Liver (tissue), 9 donors: ENCODE results near the gene ZNF718. TPM values are rescaled to one million over a fixed set of nuclear protein-coding genes. Genes with fewer than 3 reads are reported as not detected.

ENCODE experiments used
- DNase-seq: peaks from one replicate; pipeline ENCODE4 v3.0.0-alpha.2; 2017; ENCODE audit warnings: low spot score
- H3K27ac ChIP-seq, 2 donors: one replicate each; pipeline ENCODE4 v1.7.0; 2013; ENCODE audit warnings: inconsistent platforms in 2 of 2, low read length in 2 of 2, control low read depth in 1 of 2, low read depth in 1 of 2, mild to moderate bottlenecking in 1 of 2
- H3K27me3 ChIP-seq, 4 donors: one replicate each; pipeline versions ENCODE4 v1.6.1 to v1.7.0; 2013; ENCODE audit warnings: low read length in 3 of 4, inconsistent platforms in 1 of 4, mild to moderate bottlenecking in 1 of 4, moderate library complexity in 1 of 4; ENCODE audit not compliant: control insufficient read depth in 4 of 4, insufficient read depth in 4 of 4
- H3K36me3 ChIP-seq, 4 donors: one replicate each; pipeline versions ENCODE4 v1.6.1 to v1.7.0; 2013; ENCODE audit warnings: low read length in 3 of 4, mild to moderate bottlenecking in 3 of 4, low read depth in 1 of 4, moderate library complexity in 1 of 4; ENCODE audit not compliant: control insufficient read depth in 4 of 4, insufficient read depth in 3 of 4
- H3K4me1 ChIP-seq, 4 donors: one replicate each; pipeline versions ENCODE4 v1.6.1 to v1.7.0; 2013; ENCODE audit warnings: low read length in 3 of 4, mild to moderate bottlenecking in 3 of 4, moderate library complexity in 1 of 4; ENCODE audit not compliant: control insufficient read depth in 4 of 4, insufficient read depth in 4 of 4
- H3K4me3 ChIP-seq, 3 donors: one replicate each; pipeline versions ENCODE4 v1.6.1 to v1.7.0; 2013; ENCODE audit warnings: low read length in 3 of 3, control low read depth in 1 of 3, low read depth in 1 of 3, mild to moderate bottlenecking in 1 of 3
- H3K9ac ChIP-seq, 2 donors: one replicate each; pipeline ENCODE4 v1.7.0; 2013; ENCODE audit warnings: low read length in 2 of 2, mild to moderate bottlenecking in 2 of 2, moderate library complexity in 2 of 2, control low read depth in 1 of 2, low read depth in 1 of 2
- H3K9me3 ChIP-seq, 4 donors: one replicate each; pipeline versions ENCODE4 v1.6.1 to v1.7.0; 2013; ENCODE audit warnings: low read length in 3 of 4; ENCODE audit not compliant: control insufficient read depth in 4 of 4
- EGR1 ChIP-seq, 2 donors: IDR thresholded peaks; 2 replicates each; pipeline ENCODE4 v1.6.1; 2016 to 2018; ENCODE audit warnings: antibody characterized with exemption in 2 of 2, low read depth in 2 of 2
- FOXA1 ChIP-seq: IDR thresholded peaks from 2 replicates; pipeline ENCODE4 v1.6.1; 2016; ENCODE audit warnings: antibody characterized with exemption
- FOXA2 ChIP-seq: IDR thresholded peaks from 2 replicates; pipeline ENCODE4 v1.6.1; 2016; ENCODE audit warnings: antibody characterized with exemption
- GABPA ChIP-seq, 2 donors: IDR thresholded peaks in 1 of 2; conservative IDR thresholded peaks in 1 of 2; 2 replicates each; pipeline ENCODE4 v1.6.1; 2016; ENCODE audit warnings: antibody characterized with exemption in 2 of 2, mild to moderate bottlenecking in 1 of 2, moderate library complexity in 1 of 2
- HNF4A ChIP-seq, 2 donors: conservative IDR thresholded peaks; 2 replicates each; pipeline ENCODE4 v1.6.1; 2016; ENCODE audit warnings: antibody characterized with exemption in 2 of 2, mild to moderate bottlenecking in 2 of 2
- HNF4G ChIP-seq: IDR thresholded peaks from 2 replicates; pipeline ENCODE4 v1.6.1; 2016; ENCODE audit warnings: antibody characterized with exemption
- JUND ChIP-seq, 2 donors: IDR thresholded peaks; 2 replicates each; pipeline ENCODE4 v1.6.1; 2016; ENCODE audit warnings: antibody characterized with exemption in 2 of 2
- MAX ChIP-seq: IDR thresholded peaks from 2 replicates; pipeline ENCODE4 v1.6.1; 2016; ENCODE audit warnings: antibody characterized with exemption
- NR2F2 ChIP-seq: IDR thresholded peaks from 2 replicates; pipeline ENCODE4 v1.6.1; 2016; ENCODE audit warnings: antibody characterized with exemption
- RAD21 ChIP-seq, 2 donors: IDR thresholded peaks; 2 replicates each; pipeline ENCODE4 v1.6.1; 2016; ENCODE audit warnings: antibody characterized with exemption in 2 of 2, mild to moderate bottlenecking in 2 of 2
- REST ChIP-seq: IDR thresholded peaks from 2 replicates; pipeline ENCODE4 v1.6.1; 2016; ENCODE audit warnings: antibody characterized with exemption, mild to moderate bottlenecking
- RXRA ChIP-seq, 2 donors: IDR thresholded peaks; 2 replicates each; pipeline ENCODE4 v1.6.1; 2017 to 2018; ENCODE audit warnings: antibody characterized with exemption in 2 of 2, mild to moderate bottlenecking in 1 of 2
- SP1 ChIP-seq: IDR thresholded peaks from 2 replicates; pipeline ENCODE4 v1.6.1; 2018; ENCODE audit warnings: antibody characterized with exemption, mild to moderate bottlenecking
- TAF1 ChIP-seq: conservative IDR thresholded peaks from 2 replicates; pipeline ENCODE4 v1.6.1; 2016; ENCODE audit warnings: antibody characterized with exemption, mild to moderate bottlenecking
- YY1 ChIP-seq: IDR thresholded peaks from 2 replicates; pipeline ENCODE4 v1.6.1; 2016; ENCODE audit warnings: antibody characterized with exemption, mild to moderate bottlenecking
- ZBTB33 ChIP-seq: IDR thresholded peaks from 2 replicates; pipeline ENCODE4 v1.6.1; 2016; ENCODE audit warnings: antibody characterized with exemption
- WGBS: extraction: QIAGEN DNeasy Blood & Tissue Kit; methylation state at CpG from one replicate; pipeline ENCODE4 v1.1.7; 2013; 5-methylcytosine and 5-hydroxymethylcytosine counted together
- polyA plus RNA-seq, 2 donors: library from polyadenylated mRNA; stranded (reverse) in 1 of 2; unstranded in 1 of 2; fragments of 200-250 nt in 1 of 2; fragments of >200 nt in 1 of 2; fragmentation: Nextera tagmentation in 1 of 2; extraction: Ambion mirVana in 1 of 2; gene quantifications; one replicate each; pipeline versions ENCODE4 v1.2.1 to v1.2.3, GENCODE V29; 2013 to 2015
- total RNA-seq, 2 donors: library from RNA; depleted of rRNA; stranded (reverse); fragments of >200 nt; gene quantifications; one replicate each; pipeline ENCODE4 v1.2.3, GENCODE V29; 2014
- TF ChIP-seq, protein P1 (sequence below): IDR thresholded peaks from 2 replicates; pipeline ENCODE4 v1.6.1; 2016; ENCODE audit warnings: antibody characterized with exemption
- TF ChIP-seq, protein P2 (sequence below): fragments of 150-350 bp; IDR thresholded peaks from 2 replicates; pipeline ENCODE4 v1.5.1; 2017; ENCODE audit warnings: improper control_type of control experiment, low read depth, low read length; ENCODE audit not compliant: missing input control
- donor health status: healthy.
- donor health status: healthy.
- donor health status: healthy.
- donor health status: healthy.
- donor health status: healthy.

Gene ZNF718
- total and polyA plus RNA-seq, 4 donors: 0.50 to 6.5 (median 2.4) TPM

- Histone ChIP-seq H3K4me1 (no peaks in the 10 kb centered on the region), H3K36me3 (peaks cover 8 to 66% (median 59%) of the 10 kb centered on the region in 4 donors), H3K9me3 (peaks cover 28 to 74% (median 37%) of the 10 kb centered on the region in 4 donors), H3K27me3 (no peaks in the 10 kb centered on the region), H3K27ac (no peak overlapping the region), H3K9ac (no peak overlapping the region), H3K4me3 (no peak overlapping the region)
- 79% methylated on average over 3 of the region's 3 CpGs for WGBS
- TF ChIP-seq HNF4G (no peak), MAX (no peak), SP1 (no peak), NR2F2 (no peak), RXRA (IDR thresholded peaks at IDR 0.05) (no peak), REST (no peak), HNF4A (conservative IDR thresholded peaks at IDR 0.05) (no peak), JUND (IDR thresholded peaks at IDR 0.05) (no peak), ZBTB33 (no peak), GABPA (IDR thresholded peaks at IDR 0.05 in 1 of 2, conservative IDR thresholded peaks at IDR 0.05 in 1 of 2) (no peak), TAF1 (no peak), FOXA1 (no peak), YY1 (no peak), RAD21 (IDR thresholded peaks at IDR 0.05) (no peak), FOXA2 (no peak)
- TF ChIP-seq, protein P1, sequence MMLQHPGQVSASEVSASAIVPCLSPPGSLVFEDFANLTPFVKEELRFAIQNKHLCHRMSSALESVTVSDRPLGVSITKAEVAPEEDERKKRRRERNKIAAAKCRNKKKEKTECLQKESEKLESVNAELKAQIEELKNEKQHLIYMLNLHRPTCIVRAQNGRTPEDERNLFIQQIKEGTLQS: no peak
- TF ChIP-seq, protein P2, sequence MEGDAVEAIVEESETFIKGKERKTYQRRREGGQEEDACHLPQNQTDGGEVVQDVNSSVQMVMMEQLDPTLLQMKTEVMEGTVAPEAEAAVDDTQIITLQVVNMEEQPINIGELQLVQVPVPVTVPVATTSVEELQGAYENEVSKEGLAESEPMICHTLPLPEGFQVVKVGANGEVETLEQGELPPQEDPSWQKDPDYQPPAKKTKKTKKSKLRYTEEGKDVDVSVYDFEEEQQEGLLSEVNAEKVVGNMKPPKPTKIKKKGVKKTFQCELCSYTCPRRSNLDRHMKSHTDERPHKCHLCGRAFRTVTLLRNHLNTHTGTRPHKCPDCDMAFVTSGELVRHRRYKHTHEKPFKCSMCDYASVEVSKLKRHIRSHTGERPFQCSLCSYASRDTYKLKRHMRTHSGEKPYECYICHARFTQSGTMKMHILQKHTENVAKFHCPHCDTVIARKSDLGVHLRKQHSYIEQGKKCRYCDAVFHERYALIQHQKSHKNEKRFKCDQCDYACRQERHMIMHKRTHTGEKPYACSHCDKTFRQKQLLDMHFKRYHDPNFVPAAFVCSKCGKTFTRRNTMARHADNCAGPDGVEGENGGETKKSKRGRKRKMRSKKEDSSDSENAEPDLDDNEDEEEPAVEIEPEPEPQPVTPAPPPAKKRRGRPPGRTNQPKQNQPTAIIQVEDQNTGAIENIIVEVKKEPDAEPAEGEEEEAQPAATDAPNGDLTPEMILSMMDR: no peak
- no peak for DNase-seq
Observed at GRCh38 chr4:138935-139334, 14.6 kb downstream of the ZNF718 start.

- Histone ChIP-seq H3K4me1 (no peaks in the 10 kb centered on the region), H3K27ac (no peak overlapping the region), H3K9ac (no peak overlapping the region), H3K9me3 (peaks cover 28 to 77% (median 38%) of the 10 kb centered on the region in 4 donors), H3K4me3 (peak overlapping the region in 2 of 3 donors; percentile 11 to 51), H3K27me3 (no peaks in the 10 kb centered on the region), H3K36me3 (peaks cover 8 to 60% (median 56%) of the 10 kb centered on the region in 4 donors)
- WGBS: 97% methylated on average over 8 of the region's 8 CpGs
- no peak for DNase-seq
- TF ChIP-seq FOXA1: no peak
- no peak for TF ChIP-seq FOXA2
- no peak for TF ChIP-seq GABPA (IDR thresholded peaks at IDR 0.05 in 1 of 2, conservative IDR thresholded peaks at IDR 0.05 in 1 of 2)
- no peak for TF ChIP-seq TAF1
- TF ChIP-seq NR2F2: no peak
- no peak for TF ChIP-seq REST
- no peak for TF ChIP-seq SP1
- TF ChIP-seq RXRA (IDR thresholded peaks at IDR 0.05): no peak
- TF ChIP-seq YY1: no peak
- no peak for TF ChIP-seq EGR1 (IDR thresholded peaks at IDR 0.05; ENCODE audit: low read depth in 2 of 2)
- TF ChIP-seq JUND (IDR thresholded peaks at IDR 0.05): no peak
- no peak for TF ChIP-seq MAX
- TF ChIP-seq HNF4A (conservative IDR thresholded peaks at IDR 0.05): no peak
- TF ChIP-seq RAD21 (IDR thresholded peaks at IDR 0.05): no peak
Observed at GRCh38 chr4:139691-140090, 15.4 kb downstream of the ZNF718 start.
